Measurements from ENCODE around the gene DMD. TPM values are rescaled to one million over a fixed set of nuclear protein-coding genes. Genes with fewer than 3 reads are reported as not detected.

The DMD gene
- total and polyA plus RNA-seq, 4 donors = 3.9 to 73.8 (median 11.2) TPM

DNA sequence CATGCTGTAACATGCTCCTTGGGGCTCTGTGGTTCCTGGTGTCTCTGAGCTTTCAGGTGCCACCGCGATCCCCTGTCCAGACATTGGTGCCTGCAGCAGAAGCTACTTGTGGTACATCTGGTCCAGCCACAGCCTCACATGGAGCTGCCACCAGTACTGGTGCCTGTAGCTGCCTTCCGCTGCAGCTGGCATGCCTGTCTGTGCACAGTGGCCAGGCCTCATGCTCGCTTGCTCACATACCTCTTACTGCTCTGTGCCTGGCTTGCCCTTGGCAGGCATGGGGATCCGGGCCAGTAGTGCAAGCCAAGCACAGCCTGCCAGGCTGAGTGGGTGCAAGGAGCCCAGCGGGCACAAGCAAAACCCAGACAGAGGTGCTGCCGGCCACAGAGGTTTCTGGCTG lies 618.6 kb downstream of the DMD start:
- TF ChIP-seq, protein P1, sequence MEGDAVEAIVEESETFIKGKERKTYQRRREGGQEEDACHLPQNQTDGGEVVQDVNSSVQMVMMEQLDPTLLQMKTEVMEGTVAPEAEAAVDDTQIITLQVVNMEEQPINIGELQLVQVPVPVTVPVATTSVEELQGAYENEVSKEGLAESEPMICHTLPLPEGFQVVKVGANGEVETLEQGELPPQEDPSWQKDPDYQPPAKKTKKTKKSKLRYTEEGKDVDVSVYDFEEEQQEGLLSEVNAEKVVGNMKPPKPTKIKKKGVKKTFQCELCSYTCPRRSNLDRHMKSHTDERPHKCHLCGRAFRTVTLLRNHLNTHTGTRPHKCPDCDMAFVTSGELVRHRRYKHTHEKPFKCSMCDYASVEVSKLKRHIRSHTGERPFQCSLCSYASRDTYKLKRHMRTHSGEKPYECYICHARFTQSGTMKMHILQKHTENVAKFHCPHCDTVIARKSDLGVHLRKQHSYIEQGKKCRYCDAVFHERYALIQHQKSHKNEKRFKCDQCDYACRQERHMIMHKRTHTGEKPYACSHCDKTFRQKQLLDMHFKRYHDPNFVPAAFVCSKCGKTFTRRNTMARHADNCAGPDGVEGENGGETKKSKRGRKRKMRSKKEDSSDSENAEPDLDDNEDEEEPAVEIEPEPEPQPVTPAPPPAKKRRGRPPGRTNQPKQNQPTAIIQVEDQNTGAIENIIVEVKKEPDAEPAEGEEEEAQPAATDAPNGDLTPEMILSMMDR (IDR thresholded peaks at IDR 0.05; ENCODE audit: control extremely low read depth, extremely low read depth) = no peak
- no peak overlapping the region for H3K27ac ChIP-seq (ENCODE audit: low read depth in 1 of 2, low read length in 1 of 2)
- H3K4me1 ChIP-seq (ENCODE audit: control insufficient read depth in 5 of 5, insufficient read depth in 5 of 5, low read length in 5 of 5) = no peaks in the 10 kb centered on the region
- H3K9ac ChIP-seq (ENCODE audit: insufficient read depth in 1 of 2, low read length in 2 of 2) = no peak overlapping the region
- H3K9me3 ChIP-seq (ENCODE audit: control insufficient read depth in 4 of 4, insufficient read depth in 3 of 4, low read length in 3 of 4) = peaks cover 0 to 17% (median 0%) of the 10 kb centered on the region in 4 donors
- no peak overlapping the region for H3K4me3 ChIP-seq
- H3K36me3 ChIP-seq (ENCODE audit: control insufficient read depth in 4 of 4, insufficient read depth in 4 of 4, low read length in 4 of 4) = no peaks in the 10 kb centered on the region
- ATAC-seq (ENCODE audit: insufficient read depth, low FRiP score) = no peak
- no peaks in the 10 kb centered on the region for H3K27me3 ChIP-seq (ENCODE audit: control insufficient read depth in 3 of 3, insufficient read depth in 3 of 3, low read length in 2 of 3)
- 80 to 85% methylated on average over 5 to 7 of the region's 7 CpGs for WGBS, 2 donors
- DNase-seq = no peak

DNA sequence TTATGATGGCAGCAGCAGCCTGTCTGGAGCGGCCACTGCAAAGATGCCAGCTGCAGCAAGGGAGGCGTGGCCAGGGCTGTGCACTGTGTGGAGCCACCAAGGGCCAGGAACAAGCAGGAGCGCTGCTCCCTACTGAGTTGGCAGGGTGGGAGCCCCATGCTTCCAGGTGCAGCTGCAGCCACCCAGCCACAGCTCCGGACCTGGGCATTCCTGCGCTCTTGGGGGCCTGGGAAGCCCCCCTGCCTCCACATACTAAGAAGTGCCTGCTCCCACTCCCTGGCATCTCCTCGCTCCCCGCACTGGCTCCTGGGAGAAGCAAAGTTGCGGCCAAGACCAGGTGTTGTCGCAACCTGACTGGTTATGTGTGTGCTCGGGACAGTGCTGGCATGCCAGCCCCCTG lies 619.8 kb downstream of the DMD start:
- Histone ChIP-seq H3K4me3 (no peak overlapping the region), H3K27ac (ENCODE audit: low read depth in 1 of 2, low read length in 1 of 2) (no peak overlapping the region), H3K27me3 (ENCODE audit: control insufficient read depth in 3 of 3, insufficient read depth in 3 of 3, low read length in 2 of 3) (no peaks in the 10 kb centered on the region), H3K9ac (ENCODE audit: insufficient read depth in 1 of 2, low read length in 2 of 2) (no peak overlapping the region), H3K4me1 (ENCODE audit: control insufficient read depth in 5 of 5, insufficient read depth in 5 of 5, low read length in 5 of 5) (no peaks in the 10 kb centered on the region), H3K36me3 (ENCODE audit: control insufficient read depth in 4 of 4, insufficient read depth in 4 of 4, low read length in 4 of 4) (no peaks in the 10 kb centered on the region), H3K9me3 (ENCODE audit: control insufficient read depth in 4 of 4, insufficient read depth in 3 of 4, low read length in 3 of 4) (peaks cover 0 to 17% (median 0%) of the 10 kb centered on the region in 4 donors)
- no peak for ATAC-seq (ENCODE audit: insufficient read depth, low FRiP score)
- no peak for DNase-seq
- TF ChIP-seq, protein P1 (IDR thresholded peaks at IDR 0.05; ENCODE audit: control extremely low read depth, extremely low read depth) = no peak
- WGBS, 2 donors = 89 to 96% methylated on average over 8 to 10 of the region's 10 CpGs

DNA sequence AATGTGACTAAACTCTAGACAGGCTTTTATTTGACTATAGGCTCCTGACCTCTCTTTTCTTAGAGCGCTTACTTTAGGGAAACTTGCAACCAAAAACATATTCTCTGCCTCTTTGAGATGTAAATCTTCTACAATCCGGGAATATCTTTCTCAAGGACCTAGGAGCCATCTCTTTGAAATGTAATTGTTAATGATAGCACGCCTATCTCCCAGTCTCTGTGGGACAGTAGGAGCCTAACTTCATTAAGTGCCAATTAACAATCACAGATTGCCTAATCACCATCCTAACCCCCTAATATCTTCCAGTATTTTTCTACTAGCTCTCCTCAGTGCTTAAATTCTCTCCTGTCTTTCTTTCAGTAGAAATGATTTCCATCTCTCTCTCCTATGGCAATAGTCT lies 628.6 kb downstream of the DMD start:
- Histone ChIP-seq H3K4me1 (ENCODE audit: control insufficient read depth in 5 of 5, insufficient read depth in 5 of 5, low read length in 5 of 5) (no peaks in the 10 kb centered on the region), H3K36me3 (ENCODE audit: control insufficient read depth in 4 of 4, insufficient read depth in 4 of 4, low read length in 4 of 4) (no peaks in the 10 kb centered on the region), H3K27me3 (ENCODE audit: control insufficient read depth in 3 of 3, insufficient read depth in 3 of 3, low read length in 2 of 3) (peaks cover 0 to 3% (median 0%) of the 10 kb centered on the region in 3 donors), H3K9me3 (ENCODE audit: control insufficient read depth in 4 of 4, insufficient read depth in 3 of 4, low read length in 3 of 4) (no peaks in the 10 kb centered on the region), H3K9ac (ENCODE audit: insufficient read depth in 1 of 2, low read length in 2 of 2) (no peak overlapping the region), H3K27ac (ENCODE audit: low read depth in 1 of 2, low read length in 1 of 2) (no peak overlapping the region), H3K4me3 (no peak overlapping the region)
- TF ChIP-seq, protein P1 (IDR thresholded peaks at IDR 0.05; ENCODE audit: control extremely low read depth, extremely low read depth) = no peak
- 39 to 58% methylated on average over 3 of the region's 3 CpGs for WGBS, 2 donors
- ATAC-seq (ENCODE audit: insufficient read depth, low FRiP score) (no peak), DNase-seq (no peak)

DNA sequence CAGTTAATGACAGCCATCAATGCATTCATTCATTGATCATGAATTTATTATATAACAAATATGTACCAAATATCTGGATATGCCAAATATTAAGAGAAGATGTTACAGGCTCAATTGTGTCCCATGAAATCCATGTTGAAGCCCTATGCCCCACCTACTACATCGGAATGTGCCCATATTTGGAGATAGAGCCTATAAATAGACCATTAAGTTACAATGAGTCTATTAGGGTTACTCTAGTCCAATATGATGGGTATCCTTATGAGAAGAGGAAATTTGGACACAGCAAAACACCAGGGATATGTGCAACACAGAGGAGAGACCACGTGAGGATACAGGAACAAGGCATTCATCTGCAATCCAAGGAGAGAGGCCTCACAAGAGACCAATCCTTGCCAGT lies 634.5 kb downstream of the DMD start:
- H3K4me1 ChIP-seq (ENCODE audit: control insufficient read depth in 5 of 5, insufficient read depth in 5 of 5, low read length in 5 of 5) = no peaks in the 10 kb centered on the region
- DNase-seq = no peak
- H3K9ac ChIP-seq (ENCODE audit: insufficient read depth in 1 of 2, low read length in 2 of 2) = no peak overlapping the region
- no peaks in the 10 kb centered on the region for H3K9me3 ChIP-seq (ENCODE audit: control insufficient read depth in 4 of 4, insufficient read depth in 3 of 4, low read length in 3 of 4)
- H3K27me3 ChIP-seq (ENCODE audit: control insufficient read depth in 3 of 3, insufficient read depth in 3 of 3, low read length in 2 of 3) = peaks cover 0 to 3% (median 3%) of the 10 kb centered on the region in 3 donors
- 76 to 78% methylated on average over 2 of the region's 2 CpGs for WGBS, 2 donors
- TF ChIP-seq, protein P1 (IDR thresholded peaks at IDR 0.05; ENCODE audit: control extremely low read depth, extremely low read depth) = no peak
- H3K4me3 ChIP-seq = no peak overlapping the region
- H3K27ac ChIP-seq (ENCODE audit: low read depth in 1 of 2, low read length in 1 of 2) = no peak overlapping the region
- no peaks in the 10 kb centered on the region for H3K36me3 ChIP-seq (ENCODE audit: control insufficient read depth in 4 of 4, insufficient read depth in 4 of 4, low read length in 4 of 4)
- ATAC-seq (ENCODE audit: insufficient read depth, low FRiP score) = no peak

All from lung (tissue), 12 donors.